Liver (tissue), 3 donors: ENCODE results near the gene ST7L.

Experiments
- HNF4A ChIP-seq, 2 donors: conservative IDR thresholded peaks; 2 replicates each; pipeline ENCODE4 v1.6.1; 2016; ENCODE audit warnings: antibody characterized with exemption in 2 of 2, mild to moderate bottlenecking in 2 of 2
- MAX ChIP-seq: IDR thresholded peaks from 2 replicates; pipeline ENCODE4 v1.6.1; 2016; ENCODE audit warnings: antibody characterized with exemption
- RAD21 ChIP-seq, 2 donors: IDR thresholded peaks; 2 replicates each; pipeline ENCODE4 v1.6.1; 2016; ENCODE audit warnings: antibody characterized with exemption in 2 of 2, mild to moderate bottlenecking in 2 of 2
- SP1 ChIP-seq: IDR thresholded peaks from 2 replicates; pipeline ENCODE4 v1.6.1; 2018; ENCODE audit warnings: antibody characterized with exemption, mild to moderate bottlenecking
- TAF1 ChIP-seq: conservative IDR thresholded peaks from 2 replicates; pipeline ENCODE4 v1.6.1; 2016; ENCODE audit warnings: antibody characterized with exemption, mild to moderate bottlenecking
- TF ChIP-seq, protein P1 (sequence below): fragments of 150-350 bp; IDR thresholded peaks from 2 replicates; pipeline ENCODE4 v1.5.1; 2017; ENCODE audit warnings: improper control_type of control experiment, low read depth, low read length; ENCODE audit not compliant: missing input control
- TF ChIP-seq, protein P2 (sequence below): IDR thresholded peaks from 2 replicates; pipeline ENCODE4 v1.6.1; 2016; ENCODE audit warnings: antibody characterized with exemption
- donor health status: healthy.
- donor health status: healthy.

DNA sequence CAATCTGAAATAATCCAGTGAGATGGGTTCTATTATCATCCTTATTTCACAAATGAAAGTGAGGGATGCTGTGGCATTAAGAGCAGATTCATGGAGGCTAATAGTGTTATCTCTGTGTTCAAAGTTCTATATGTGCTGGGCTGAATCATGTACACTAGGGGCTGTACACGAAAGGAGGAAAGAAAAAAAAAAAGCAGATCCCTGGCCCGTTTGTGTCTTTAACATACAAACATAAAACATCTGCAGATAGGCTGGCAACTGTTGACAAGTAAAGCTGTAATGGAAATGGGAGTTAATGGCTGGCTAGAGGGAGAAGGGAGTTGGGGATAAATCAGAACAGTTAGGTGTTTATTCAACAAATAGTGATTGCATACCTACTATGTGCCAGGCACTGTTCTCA lies 107.0 kb downstream of the ST7L start:
- TF ChIP-seq MAX (no peak), RAD21 (IDR thresholded peaks at IDR 0.05) (no peak), SP1 (no peak), TAF1 (no peak), HNF4A (conservative IDR thresholded peaks at IDR 0.05) (no peak)
- TF ChIP-seq, protein P1, sequence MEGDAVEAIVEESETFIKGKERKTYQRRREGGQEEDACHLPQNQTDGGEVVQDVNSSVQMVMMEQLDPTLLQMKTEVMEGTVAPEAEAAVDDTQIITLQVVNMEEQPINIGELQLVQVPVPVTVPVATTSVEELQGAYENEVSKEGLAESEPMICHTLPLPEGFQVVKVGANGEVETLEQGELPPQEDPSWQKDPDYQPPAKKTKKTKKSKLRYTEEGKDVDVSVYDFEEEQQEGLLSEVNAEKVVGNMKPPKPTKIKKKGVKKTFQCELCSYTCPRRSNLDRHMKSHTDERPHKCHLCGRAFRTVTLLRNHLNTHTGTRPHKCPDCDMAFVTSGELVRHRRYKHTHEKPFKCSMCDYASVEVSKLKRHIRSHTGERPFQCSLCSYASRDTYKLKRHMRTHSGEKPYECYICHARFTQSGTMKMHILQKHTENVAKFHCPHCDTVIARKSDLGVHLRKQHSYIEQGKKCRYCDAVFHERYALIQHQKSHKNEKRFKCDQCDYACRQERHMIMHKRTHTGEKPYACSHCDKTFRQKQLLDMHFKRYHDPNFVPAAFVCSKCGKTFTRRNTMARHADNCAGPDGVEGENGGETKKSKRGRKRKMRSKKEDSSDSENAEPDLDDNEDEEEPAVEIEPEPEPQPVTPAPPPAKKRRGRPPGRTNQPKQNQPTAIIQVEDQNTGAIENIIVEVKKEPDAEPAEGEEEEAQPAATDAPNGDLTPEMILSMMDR = no peak
- TF ChIP-seq, protein P2, sequence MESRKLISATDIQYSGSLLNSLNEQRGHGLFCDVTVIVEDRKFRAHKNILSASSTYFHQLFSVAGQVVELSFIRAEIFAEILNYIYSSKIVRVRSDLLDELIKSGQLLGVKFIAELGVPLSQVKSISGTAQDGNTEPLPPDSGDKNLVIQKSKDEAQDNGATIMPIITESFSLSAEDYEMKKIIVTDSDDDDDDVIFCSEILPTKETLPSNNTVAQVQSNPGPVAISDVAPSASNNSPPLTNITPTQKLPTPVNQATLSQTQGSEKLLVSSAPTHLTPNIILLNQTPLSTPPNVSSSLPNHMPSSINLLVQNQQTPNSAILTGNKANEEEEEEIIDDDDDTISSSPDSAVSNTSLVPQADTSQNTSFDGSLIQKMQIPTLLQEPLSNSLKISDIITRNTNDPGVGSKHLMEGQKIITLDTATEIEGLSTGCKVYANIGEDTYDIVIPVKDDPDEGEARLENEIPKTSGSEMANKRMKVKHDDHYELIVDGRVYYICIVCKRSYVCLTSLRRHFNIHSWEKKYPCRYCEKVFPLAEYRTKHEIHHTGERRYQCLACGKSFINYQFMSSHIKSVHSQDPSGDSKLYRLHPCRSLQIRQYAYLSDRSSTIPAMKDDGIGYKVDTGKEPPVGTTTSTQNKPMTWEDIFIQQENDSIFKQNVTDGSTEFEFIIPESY = no peak
